Activated CD4-positive, CD25-positive, alpha-beta regulatory T cell treated with anti-CD3 and anti-CD28 coated beads, Interleukin-2, amount 50 U/mL, for 24 hours (primary cell): ENCODE results near the gene MYO1D.
"Not testable (repeated sequence)": the region's sequence is repeated elsewhere in the genome, so short reads cannot be mapped to it uniquely, and the experiment has no call there.

Source experiments
- ATAC-seq, 2 donors: fragments of 150-1000 bp; cut with Tn5 transposase; one replicate each; pipeline ENCODE4 v1.10.0; 2021; ENCODE audit warnings: mild to moderate bottlenecking in 1 of 2, moderate library complexity in 1 of 2

MYO1D gene

GRCh38 chr17:32772453-32773025 is 104.4 kb downstream of the MYO1D start:
- peak in 1 of 2 donors; percentile 30 for ATAC-seq

DNA sequence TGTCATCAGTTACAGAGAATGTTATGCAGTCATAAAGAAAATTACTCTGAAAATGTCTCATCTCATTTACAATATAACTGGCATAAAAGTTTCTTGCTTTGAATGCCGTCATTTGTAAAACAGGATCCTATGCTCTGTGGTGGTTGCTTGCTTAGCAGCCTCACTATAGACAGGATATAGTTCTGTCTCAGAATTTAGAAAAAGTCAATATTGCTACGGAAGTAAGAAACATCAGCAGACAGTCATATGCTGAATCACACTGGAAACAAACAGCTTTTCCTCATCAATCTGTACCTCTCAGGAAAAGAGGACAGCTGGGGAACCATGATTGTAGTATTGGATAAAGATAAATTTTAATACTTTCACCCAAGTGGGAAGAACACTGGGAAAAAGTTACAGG is 105.5 kb downstream of the MYO1D start:
- ATAC-seq, result no peak

- no peak for ATAC-seq
Measured at GRCh38 chr17:32769846-32770245, 107.1 kb downstream of the MYO1D start.

- peak in 1 of 2 donors; percentile 17 for ATAC-seq
Measured at GRCh38 chr17:32763855-32764439, 113.0 kb downstream of the MYO1D start.

GRCh38 chr17:32759476-32759875 is 117.4 kb downstream of the MYO1D start:
- ATAC-seq, result no peak

- ATAC-seq, result no peak
Measured at GRCh38 chr17:32757963-32758362, 119.0 kb downstream of the MYO1D start.

- no peak for ATAC-seq
Measured at GRCh38 chr17:32756696-32757095, 120.2 kb downstream of the MYO1D start.

DNA sequence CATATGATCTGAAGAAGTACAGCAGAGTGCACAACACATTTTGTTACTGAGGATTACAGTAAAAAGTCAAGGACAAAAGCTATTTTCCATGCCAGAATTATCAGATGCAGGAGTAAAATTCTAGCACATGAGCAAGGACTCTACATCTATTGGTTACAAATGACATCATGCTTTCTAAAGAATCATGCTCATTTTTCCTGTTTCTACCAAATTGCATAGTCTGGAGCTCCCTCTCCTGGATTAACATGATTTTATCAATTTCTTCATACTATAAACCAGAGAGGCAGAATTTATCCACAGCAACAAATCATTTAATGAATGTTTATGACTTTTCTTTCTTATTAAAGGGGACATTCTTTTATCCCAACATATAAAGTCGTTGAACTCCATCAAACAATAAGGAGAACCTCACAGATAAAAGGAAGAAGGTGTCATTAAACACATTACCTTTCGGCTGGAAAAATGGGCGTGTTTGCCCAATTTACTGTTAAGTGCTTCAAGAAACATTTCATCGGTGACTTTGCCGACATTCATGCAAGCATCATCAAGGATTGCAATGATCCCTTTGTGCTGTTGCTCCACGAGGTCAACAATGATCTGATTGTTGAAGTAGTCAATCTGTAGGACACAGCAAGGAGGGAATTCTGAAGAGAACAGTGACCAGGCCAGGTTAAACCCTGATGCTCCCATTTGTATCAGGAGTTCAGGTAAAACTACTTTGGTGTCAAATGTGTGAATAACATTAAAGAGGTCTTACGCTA is 121.7 kb downstream of the MYO1D start:
- ATAC-seq, result peak in 1 of 2 donors; percentile 53

DNA sequence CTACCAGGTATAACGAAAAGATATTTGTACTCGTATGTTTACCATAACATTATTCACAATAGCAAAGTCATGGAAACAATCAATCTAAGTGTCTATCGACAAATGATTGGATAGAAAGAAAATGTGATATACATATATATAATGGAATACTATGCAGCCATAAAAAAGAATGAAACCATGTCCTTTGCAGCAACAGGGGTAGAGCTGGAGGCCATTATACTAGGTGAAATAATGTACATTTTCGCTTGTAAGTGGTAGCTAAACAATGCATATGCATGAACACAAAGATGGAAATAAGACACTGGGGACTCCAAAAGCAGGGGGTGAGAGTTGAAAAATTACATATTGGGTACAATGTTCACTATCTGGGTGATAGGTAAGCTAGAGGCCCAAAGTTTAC is 124.0 kb downstream of the MYO1D start:
- no peak for ATAC-seq

GRCh38 chr17:32747856-32748255 is 129.1 kb downstream of the MYO1D start:
- no peak for ATAC-seq

DNA sequence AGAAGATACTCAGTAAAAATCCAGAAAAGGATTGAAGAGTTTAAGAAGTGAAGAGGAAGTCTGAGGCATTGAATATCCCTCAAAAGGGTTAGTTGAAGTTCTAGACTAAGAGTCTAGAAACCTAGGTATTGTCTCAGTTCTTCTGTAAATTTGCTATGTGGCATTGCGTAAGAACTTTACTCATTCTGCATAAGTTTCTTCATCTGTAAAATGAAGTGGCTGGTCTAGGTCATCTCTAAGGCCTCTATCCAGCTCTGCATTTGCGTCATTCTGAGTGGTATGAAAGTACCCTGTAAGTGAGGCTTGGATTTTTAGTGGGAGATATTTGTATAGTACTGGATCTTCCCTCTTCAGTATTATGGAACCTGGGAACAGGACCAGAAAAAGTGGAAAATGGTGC is 130.2 kb downstream of the MYO1D start:
- ATAC-seq, result no peak

DNA sequence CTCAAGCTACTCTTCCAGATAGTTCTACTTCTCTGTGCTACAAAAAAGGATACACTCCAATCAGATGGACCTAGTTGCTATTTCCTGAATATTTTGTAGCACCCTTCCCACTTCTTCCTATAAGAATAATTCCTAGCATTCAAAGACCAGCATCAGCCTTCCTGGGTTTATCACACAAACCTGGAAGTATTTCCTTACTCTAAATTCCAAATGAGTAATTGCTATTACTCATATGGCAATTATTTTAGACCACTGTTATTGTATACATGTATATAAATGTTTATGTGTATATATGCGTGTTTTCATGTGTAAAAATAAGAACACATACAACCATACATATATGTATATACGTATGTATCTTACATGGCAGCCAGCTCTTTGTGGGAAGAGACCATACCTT is 130.6 kb downstream of the MYO1D start:
- ATAC-seq, result no peak

DNA sequence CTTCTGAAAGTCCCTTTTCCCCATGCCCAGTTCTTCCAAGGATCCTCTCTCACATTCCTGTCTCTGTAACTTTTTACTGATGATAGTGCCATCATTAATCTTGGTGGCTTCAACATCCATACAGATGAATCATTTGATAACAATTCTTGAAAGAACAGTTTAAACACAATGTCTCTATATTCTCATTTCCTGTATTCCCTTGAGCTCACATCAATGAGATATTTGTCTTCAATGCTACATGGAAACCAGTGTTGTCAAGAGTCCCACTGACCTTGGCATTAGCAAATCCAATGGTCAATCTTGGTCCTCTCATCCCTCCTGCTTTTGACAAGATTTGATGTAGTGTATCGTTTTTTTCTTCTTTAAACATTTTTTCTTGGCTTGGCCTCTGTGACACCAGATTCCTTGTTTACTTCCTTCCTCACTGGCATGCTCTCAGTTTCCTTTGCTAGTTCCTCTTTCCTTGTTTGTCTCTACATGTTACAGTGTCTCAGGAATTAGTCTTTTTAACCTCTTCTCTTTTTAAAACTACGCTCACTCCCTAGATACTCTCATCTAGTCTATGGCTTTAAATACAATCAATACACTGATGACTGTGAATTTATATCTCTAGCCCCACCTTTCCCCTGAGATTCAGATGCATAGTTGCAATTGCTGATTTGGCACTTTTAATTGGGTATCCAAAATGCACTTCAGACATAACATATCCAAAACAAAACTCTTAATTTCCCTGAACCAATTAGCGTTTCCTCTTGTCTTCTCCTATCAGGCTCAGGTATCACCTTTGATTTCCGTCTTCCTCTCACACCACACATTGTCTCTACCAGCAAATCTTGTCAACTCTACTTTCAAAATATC is 134.0 kb downstream of the MYO1D start:
- ATAC-seq, result no peak

- no peak for ATAC-seq
Measured at GRCh38 chr17:32741381-32741780, 135.5 kb downstream of the MYO1D start.

DNA sequence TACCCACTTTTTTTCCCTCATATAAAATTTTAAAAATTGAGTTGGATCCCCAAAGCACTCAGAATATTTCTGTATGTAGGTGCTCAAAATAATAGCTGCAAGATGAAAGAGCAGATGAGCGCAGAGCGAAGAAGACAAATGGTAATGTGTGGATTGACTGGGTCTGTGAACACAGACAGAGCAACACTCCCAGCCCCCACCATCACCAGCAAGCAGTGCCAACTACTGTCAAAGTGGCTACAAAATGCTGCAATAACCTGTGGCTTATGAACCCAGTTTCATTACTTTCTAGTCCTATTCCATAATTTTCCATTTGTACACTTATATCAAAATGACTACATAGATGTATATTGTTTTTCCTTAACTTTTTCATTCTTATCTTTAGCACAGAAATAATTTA is 137.2 kb downstream of the MYO1D start:
- no peak for ATAC-seq

GRCh38 chr17:32739151-32739550 is 137.8 kb downstream of the MYO1D start:
- not testable (repeated sequence) for ATAC-seq

GRCh38 chr17:32733401-32733800 is 143.5 kb downstream of the MYO1D start:
- no peak for ATAC-seq

DNA sequence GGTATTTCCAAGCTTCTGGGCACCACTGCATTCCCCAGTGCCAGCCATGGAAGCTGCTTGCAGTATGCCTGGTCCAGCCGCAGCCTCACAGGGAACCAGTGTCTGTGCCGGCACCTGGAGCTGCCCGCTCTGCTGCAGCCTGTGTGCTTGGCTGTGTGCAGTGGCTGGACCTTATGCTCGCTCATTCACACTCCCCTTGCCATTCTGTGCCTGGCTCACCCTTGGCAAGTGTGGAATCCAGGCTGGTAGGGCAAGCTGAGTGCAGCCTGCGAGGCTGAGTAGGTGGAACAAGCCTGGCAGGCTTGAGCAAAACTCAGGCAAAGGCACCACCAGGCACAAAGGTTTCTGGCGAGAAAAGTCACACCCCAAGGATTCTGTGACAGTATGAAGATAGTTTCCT is 144.0 kb downstream of the MYO1D start:
- ATAC-seq, result no peak

GRCh38 chr17:32732296-32732642 is 144.7 kb downstream of the MYO1D start:
- no peak for ATAC-seq

- no peak for ATAC-seq
Measured at GRCh38 chr17:32731556-32732295, 145.2 kb downstream of the MYO1D start.

DNA sequence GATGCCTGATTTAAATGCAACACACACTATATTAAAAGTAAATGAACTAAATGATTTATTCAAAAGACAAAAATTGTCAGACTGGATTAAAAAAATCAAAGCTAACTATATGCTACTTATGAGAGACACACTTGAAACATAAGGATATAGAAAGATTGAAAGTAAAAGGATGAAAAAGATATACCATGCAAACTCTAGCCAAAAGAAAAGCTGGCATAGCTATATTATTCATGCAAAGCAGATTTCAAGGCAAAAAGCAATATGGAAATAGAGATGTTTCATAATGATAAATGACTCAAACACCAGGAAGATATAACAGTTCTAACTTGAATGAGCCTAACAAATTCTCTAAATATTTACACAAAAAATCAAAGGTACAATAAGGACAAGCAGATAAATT is 149.2 kb downstream of the MYO1D start:
- no peak for ATAC-seq

GRCh38 chr17:32725697-32726096 is 151.2 kb downstream of the MYO1D start:
- no peak for ATAC-seq
